Transverse colon (tissue), 3 donors: ENCODE results near the gene EFR3B.

ENCODE experiments used
- EP300 ChIP-seq: sonication (generic); formaldehyde crosslinking; IDR thresholded peaks from one replicate; pipeline ENCODE4 v1.6.1; 2017; ENCODE audit warnings: antibody characterized with exemption, low read depth
- TF ChIP-seq, protein P1 (sequence below), 5 experiments: fragments of 200-600 bp in 3 of 5; fragments of 450-650 bp in 2 of 5; sonication (generic) in 3 of 5; IDR thresholded peaks; 1 replicate in 2 of 5; 2 replicates in 3 of 5; pipeline ENCODE4 v1.5.1; 2016 to 2017; ENCODE audit warnings: antibody characterized with exemption in 5 of 5, inconsistent platforms in 3 of 5, mild to moderate bottlenecking in 2 of 5, moderate library complexity in 1 of 5

DNA sequence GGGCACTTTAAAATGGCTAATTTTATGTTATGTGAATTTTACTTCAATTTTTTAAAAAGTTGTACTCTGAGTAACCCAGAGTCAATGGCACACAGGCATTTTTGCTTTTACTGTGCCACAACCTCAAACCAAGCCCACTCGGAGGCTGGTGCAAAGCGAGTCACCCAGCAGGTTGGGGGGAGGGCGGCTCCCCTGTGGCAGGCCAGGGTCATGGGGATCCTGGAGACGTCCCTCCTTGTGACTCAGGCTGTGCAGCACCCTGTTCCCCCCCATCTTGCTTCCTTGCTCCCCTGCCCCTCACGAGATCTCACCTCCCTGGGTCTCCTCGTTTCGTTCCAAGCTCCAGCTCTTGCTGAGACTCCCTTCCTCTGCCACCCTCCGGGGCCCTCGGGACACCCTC lies 67.9 kb downstream of the EFR3B start:
- TF ChIP-seq, protein P1, sequence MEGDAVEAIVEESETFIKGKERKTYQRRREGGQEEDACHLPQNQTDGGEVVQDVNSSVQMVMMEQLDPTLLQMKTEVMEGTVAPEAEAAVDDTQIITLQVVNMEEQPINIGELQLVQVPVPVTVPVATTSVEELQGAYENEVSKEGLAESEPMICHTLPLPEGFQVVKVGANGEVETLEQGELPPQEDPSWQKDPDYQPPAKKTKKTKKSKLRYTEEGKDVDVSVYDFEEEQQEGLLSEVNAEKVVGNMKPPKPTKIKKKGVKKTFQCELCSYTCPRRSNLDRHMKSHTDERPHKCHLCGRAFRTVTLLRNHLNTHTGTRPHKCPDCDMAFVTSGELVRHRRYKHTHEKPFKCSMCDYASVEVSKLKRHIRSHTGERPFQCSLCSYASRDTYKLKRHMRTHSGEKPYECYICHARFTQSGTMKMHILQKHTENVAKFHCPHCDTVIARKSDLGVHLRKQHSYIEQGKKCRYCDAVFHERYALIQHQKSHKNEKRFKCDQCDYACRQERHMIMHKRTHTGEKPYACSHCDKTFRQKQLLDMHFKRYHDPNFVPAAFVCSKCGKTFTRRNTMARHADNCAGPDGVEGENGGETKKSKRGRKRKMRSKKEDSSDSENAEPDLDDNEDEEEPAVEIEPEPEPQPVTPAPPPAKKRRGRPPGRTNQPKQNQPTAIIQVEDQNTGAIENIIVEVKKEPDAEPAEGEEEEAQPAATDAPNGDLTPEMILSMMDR (IDR thresholded peaks at IDR 0.05), result no peak
- no peak for TF ChIP-seq EP300
